Measurements from ENCODE around the gene DDX10.

DDX10 gene

GRCh38 chr11:108752297-108752751 lies 87.5 kb downstream of the DDX10 start:
- no peak overlapping the region for H3K4me3 ChIP-seq (ENCODE audit: low read length in 2 of 2)
- H2BK12ac ChIP-seq (ENCODE audit: low read length), result no peak overlapping the region
- no peak overlapping the region for H2BK5ac ChIP-seq (ENCODE audit: low read length)
- no peak overlapping the region for H3K14ac ChIP-seq (ENCODE audit: low read length)
- H3K27me3 ChIP-seq (ENCODE audit: control insufficient read depth in 3 of 3, insufficient read depth in 3 of 3, low read depth in 1 of 3, low read length in 3 of 3), result no peaks in the 10 kb centered on the region
- H3K4me1 ChIP-seq (ENCODE audit: control insufficient read depth in 2 of 2, insufficient read depth in 1 of 2, low read depth in 1 of 2, low read length in 2 of 2), result peaks cover 3 to 5% of the 10 kb centered on the region in 2 donors
- H4K91ac ChIP-seq (ENCODE audit: low read depth, low read length, poor library complexity), result no peak overlapping the region
- H3K79me1 ChIP-seq (ENCODE audit: low read depth, low read length), result no peaks in the 10 kb centered on the region
- no peak overlapping the region for H3K4me2 ChIP-seq (ENCODE audit: insufficient read depth, low read length, poor library complexity, severe bottlenecking)
- H3K18ac ChIP-seq (ENCODE audit: low read length), result no peak overlapping the region
- no peak overlapping the region for H2AK5ac ChIP-seq (ENCODE audit: low read depth, low read length)
- no peaks in the 10 kb centered on the region for H3K9me3 ChIP-seq (replicated peaks in 1 of 2; ENCODE audit: control insufficient read depth in 2 of 2, insufficient read depth in 1 of 2, low read depth in 1 of 2, low read length in 2 of 2)
- DNase-seq (ENCODE audit: low spot score), result no peak
- no peak overlapping the region for H3K27ac ChIP-seq (replicated peaks; ENCODE audit: low read length)
- no peak overlapping the region for H3K9ac ChIP-seq (ENCODE audit: low read depth, low read length, poor library complexity)
- H2BK120ac ChIP-seq (ENCODE audit: low read depth, low read length), result no peak overlapping the region
- no peak overlapping the region for H2BK15ac ChIP-seq (ENCODE audit: low read length)
- no peak overlapping the region for H3K4ac ChIP-seq (ENCODE audit: low read length)
- no peak overlapping the region for H3K23ac ChIP-seq (ENCODE audit: low read depth, low read length, poor library complexity)
- H2AFZ ChIP-seq (ENCODE audit: low read length), result no peak overlapping the region
- H4K8ac ChIP-seq (ENCODE audit: low read depth, low read length), result no peak overlapping the region
- no peaks in the 10 kb centered on the region for H3K36me3 ChIP-seq (replicated peaks in 1 of 2; ENCODE audit: control insufficient read depth in 2 of 2, insufficient read depth in 2 of 2, low read length in 2 of 2)

- no peaks in the 10 kb centered on the region for H3K27me3 ChIP-seq (ENCODE audit: control insufficient read depth in 3 of 3, insufficient read depth in 3 of 3, low read depth in 1 of 3, low read length in 3 of 3)
- no peaks in the 10 kb centered on the region for H3K36me3 ChIP-seq (replicated peaks in 1 of 2; ENCODE audit: control insufficient read depth in 2 of 2, insufficient read depth in 2 of 2, low read length in 2 of 2)
- no peak overlapping the region for H2BK5ac ChIP-seq (ENCODE audit: low read length)
- H3K14ac ChIP-seq (ENCODE audit: low read length), result no peak overlapping the region
- no peaks in the 10 kb centered on the region for H3K9me3 ChIP-seq (replicated peaks in 1 of 2; ENCODE audit: control insufficient read depth in 2 of 2, insufficient read depth in 1 of 2, low read depth in 1 of 2, low read length in 2 of 2)
- H3K4me1 ChIP-seq (ENCODE audit: control insufficient read depth in 2 of 2, insufficient read depth in 1 of 2, low read depth in 1 of 2, low read length in 2 of 2), result peaks cover 7 to 10% of the 10 kb centered on the region in 2 donors
- H3K4me2 ChIP-seq (ENCODE audit: insufficient read depth, low read length, poor library complexity, severe bottlenecking), result no peak overlapping the region
- H3K4ac ChIP-seq (ENCODE audit: low read length), result no peak overlapping the region
- H3K9ac ChIP-seq (ENCODE audit: low read depth, low read length, poor library complexity), result no peak overlapping the region
- no peak overlapping the region for H2AFZ ChIP-seq (ENCODE audit: low read length)
- H3K79me1 ChIP-seq (ENCODE audit: low read depth, low read length), result no peaks in the 10 kb centered on the region
- no peak overlapping the region for H4K91ac ChIP-seq (ENCODE audit: low read depth, low read length, poor library complexity)
- H3K27ac ChIP-seq (replicated peaks; ENCODE audit: low read length), result no peak overlapping the region
- H3K23ac ChIP-seq (ENCODE audit: low read depth, low read length, poor library complexity), result no peak overlapping the region
- no peak overlapping the region for H2BK15ac ChIP-seq (ENCODE audit: low read length)
- H2AK5ac ChIP-seq (ENCODE audit: low read depth, low read length), result no peak overlapping the region
- no peak overlapping the region for H3K18ac ChIP-seq (ENCODE audit: low read length)
- no peak overlapping the region for H3K4me3 ChIP-seq (ENCODE audit: low read length in 2 of 2)
- WGBS, 2 donors (ENCODE audit: extremely low coverage in 2 of 2, insufficient read length in 2 of 2, insufficient replicate concordance in 1 of 2), result no CpG with 5 or more reads among the region's 2 CpGs
- DNase-seq (ENCODE audit: low spot score), result no peak
- no peak overlapping the region for H4K8ac ChIP-seq (ENCODE audit: low read depth, low read length)
- H2BK120ac ChIP-seq (ENCODE audit: low read depth, low read length), result no peak overlapping the region
- H2BK12ac ChIP-seq (ENCODE audit: low read length), result no peak overlapping the region
Measured at GRCh38 chr11:108754901-108755625, 90.2 kb downstream of the DDX10 start.

- Histone ChIP-seq H3K4me2 (ENCODE audit: insufficient read depth, low read length, poor library complexity, severe bottlenecking) (no peak overlapping the region), H3K9ac (ENCODE audit: low read depth, low read length, poor library complexity) (no peak overlapping the region), H2BK15ac (ENCODE audit: low read length) (no peak overlapping the region), H4K8ac (ENCODE audit: low read depth, low read length) (no peak overlapping the region), H3K4me3 (ENCODE audit: low read length in 2 of 2) (no peak overlapping the region), H3K27ac (replicated peaks; ENCODE audit: low read length) (no peak overlapping the region), H3K79me1 (ENCODE audit: low read depth, low read length) (no peaks in the 10 kb centered on the region), H3K4me1 (ENCODE audit: control insufficient read depth in 2 of 2, insufficient read depth in 1 of 2, low read depth in 1 of 2, low read length in 2 of 2) (peaks cover 7 to 10% of the 10 kb centered on the region in 2 donors), H3K4ac (ENCODE audit: low read length) (no peak overlapping the region), H3K9me3 (replicated peaks in 1 of 2; ENCODE audit: control insufficient read depth in 2 of 2, insufficient read depth in 1 of 2, low read depth in 1 of 2, low read length in 2 of 2) (no peaks in the 10 kb centered on the region), H2BK12ac (ENCODE audit: low read length) (no peak overlapping the region), H3K23ac (ENCODE audit: low read depth, low read length, poor library complexity) (no peak overlapping the region), H2AK5ac (ENCODE audit: low read depth, low read length) (no peak overlapping the region), H3K14ac (ENCODE audit: low read length) (no peak overlapping the region), H3K36me3 (replicated peaks in 1 of 2; ENCODE audit: control insufficient read depth in 2 of 2, insufficient read depth in 2 of 2, low read length in 2 of 2) (no peaks in the 10 kb centered on the region), H2BK120ac (ENCODE audit: low read depth, low read length) (no peak overlapping the region), H3K27me3 (ENCODE audit: control insufficient read depth in 3 of 3, insufficient read depth in 3 of 3, low read depth in 1 of 3, low read length in 3 of 3) (no peaks in the 10 kb centered on the region), H4K91ac (ENCODE audit: low read depth, low read length, poor library complexity) (no peak overlapping the region), H2BK5ac (ENCODE audit: low read length) (no peak overlapping the region), H3K18ac (ENCODE audit: low read length) (no peak overlapping the region), H2AFZ (ENCODE audit: low read length) (no peak overlapping the region)
- no CpG with 5 or more reads among the region's 3 CpGs for WGBS, 2 donors (ENCODE audit: extremely low coverage in 2 of 2, insufficient read length in 2 of 2, insufficient replicate concordance in 1 of 2)
- DNase-seq (ENCODE audit: low spot score), result no peak
Measured at GRCh38 chr11:108757630-108758029, 92.8 kb downstream of the DDX10 start.

GRCh38 chr11:108758458-108758857 lies 93.6 kb downstream of the DDX10 start:
- H3K4me2 ChIP-seq (ENCODE audit: insufficient read depth, low read length, poor library complexity, severe bottlenecking), result no peak overlapping the region
- no peak overlapping the region for H4K91ac ChIP-seq (ENCODE audit: low read depth, low read length, poor library complexity)
- no peaks in the 10 kb centered on the region for H3K27me3 ChIP-seq (ENCODE audit: control insufficient read depth in 3 of 3, insufficient read depth in 3 of 3, low read depth in 1 of 3, low read length in 3 of 3)
- no peak overlapping the region for H3K18ac ChIP-seq (ENCODE audit: low read length)
- no peak for DNase-seq (ENCODE audit: low spot score)
- peaks cover 7 to 10% of the 10 kb centered on the region in 2 donors for H3K4me1 ChIP-seq (ENCODE audit: control insufficient read depth in 2 of 2, insufficient read depth in 1 of 2, low read depth in 1 of 2, low read length in 2 of 2)
- no peaks in the 10 kb centered on the region for H3K9me3 ChIP-seq (replicated peaks in 1 of 2; ENCODE audit: control insufficient read depth in 2 of 2, insufficient read depth in 1 of 2, low read depth in 1 of 2, low read length in 2 of 2)
- H3K14ac ChIP-seq (ENCODE audit: low read length), result no peak overlapping the region
- no peak overlapping the region for H2AK5ac ChIP-seq (ENCODE audit: low read depth, low read length)
- no peak overlapping the region for H2BK15ac ChIP-seq (ENCODE audit: low read length)
- no peak overlapping the region for H2AFZ ChIP-seq (ENCODE audit: low read length)
- no peaks in the 10 kb centered on the region for H3K36me3 ChIP-seq (replicated peaks in 1 of 2; ENCODE audit: control insufficient read depth in 2 of 2, insufficient read depth in 2 of 2, low read length in 2 of 2)
- no peak overlapping the region for H3K9ac ChIP-seq (ENCODE audit: low read depth, low read length, poor library complexity)
- H2BK12ac ChIP-seq (ENCODE audit: low read length), result no peak overlapping the region
- no peak overlapping the region for H3K4ac ChIP-seq (ENCODE audit: low read length)
- no peak overlapping the region for H2BK5ac ChIP-seq (ENCODE audit: low read length)
- no CpG with 5 or more reads among the region's 2 CpGs for WGBS, 2 donors (ENCODE audit: extremely low coverage in 2 of 2, insufficient read length in 2 of 2, insufficient replicate concordance in 1 of 2)
- H3K23ac ChIP-seq (ENCODE audit: low read depth, low read length, poor library complexity), result no peak overlapping the region
- H2BK120ac ChIP-seq (ENCODE audit: low read depth, low read length), result no peak overlapping the region
- no peak overlapping the region for H3K4me3 ChIP-seq (ENCODE audit: low read length in 2 of 2)
- no peak overlapping the region for H4K8ac ChIP-seq (ENCODE audit: low read depth, low read length)
- H3K27ac ChIP-seq (replicated peaks; ENCODE audit: low read length), result no peak overlapping the region
- H3K79me1 ChIP-seq (ENCODE audit: low read depth, low read length), result no peaks in the 10 kb centered on the region

Measured in neuronal stem cell (in vitro differentiated cells).